DMS 273 (cell line): ENCODE measurements around the gene ATP2C2.

Experiments used
- DNase-seq: peaks from one replicate; lab custom pipeline; 2025; ENCODE audit not compliant: unreplicated experiment; lab: John Stamatoyannopoulos, UW

The ATP2C2 gene

GRCh38 chr16:84486551-84487235 lies 118.4 kb downstream of the ATP2C2 start:
- DNase-seq = no peak

GRCh38 chr16:84487358-84487757 lies 119.0 kb downstream of the ATP2C2 start:
- no peak for DNase-seq

- no peak for DNase-seq
These were observed 120.8 kb downstream of the ATP2C2 start for GRCh38 chr16:84489131-84489530.

GRCh38 chr16:84495506-84495905 lies 127.2 kb downstream of the ATP2C2 start:
- no peak for DNase-seq

GRCh38 chr16:84496991-84497390 lies 128.7 kb downstream of the ATP2C2 start:
- no peak for DNase-seq

- DNase-seq = no peak
These were observed 129.3 kb downstream of the ATP2C2 start for GRCh38 chr16:84497418-84498222.

GRCh38 chr16:84498223-84498610 lies 129.9 kb downstream of the ATP2C2 start:
- DNase-seq = no peak

GRCh38 chr16:84498859-84499620 lies 130.7 kb downstream of the ATP2C2 start:
- no peak for DNase-seq

- DNase-seq = no peak
These were observed 131.3 kb downstream of the ATP2C2 start for GRCh38 chr16:84499638-84500037.

- no peak for DNase-seq
These were observed 132.2 kb downstream of the ATP2C2 start for GRCh38 chr16:84500531-84500930.

GRCh38 chr16:84501077-84501735 lies 132.9 kb downstream of the ATP2C2 start:
- no peak for DNase-seq

- DNase-seq = no peak
These were observed 133.7 kb downstream of the ATP2C2 start for GRCh38 chr16:84502075-84502474.

- DNase-seq = no peak
These were observed 134.2 kb downstream of the ATP2C2 start for GRCh38 chr16:84502581-84502980.

- no peak for DNase-seq
These were observed 135.5 kb downstream of the ATP2C2 start for GRCh38 chr16:84503751-84504395.

- peak; percentile 99 for DNase-seq
These were observed 136.3 kb downstream of the ATP2C2 start, which contains the start of gene MEAK7 for GRCh38 chr16:84504420-84505248. Gene MEAK7 (minus strand): TSS chr16:84504659. CDS start chr16:84498086, 6,573 bp downstream.

- DNase-seq = no peak
These were observed 137.2 kb downstream of the ATP2C2 start for GRCh38 chr16:84505249-84506187.

GRCh38 chr16:84507011-84507982 lies 139.0 kb downstream of the ATP2C2 start:
- peak; percentile 45 for DNase-seq
